Stimulated activated CD8-positive, alpha-beta memory T cell treated with anti-CD3 and anti-CD28 coated beads, Interleukin-7, amount 100 ng/mL, for 4 hours (primary cell): ENCODE measurements around the gene ZNF157.
A peak's percentile ranks its signal among the peaks of the same experiment; 100 is the strongest.

Experiments
- DNase-seq, 2 donors: peaks; one replicate each; pipeline ENCODE4 v3.0.0-alpha.2; 2020; ENCODE audit warnings: low read depth in 2 of 2

Gene ZNF157

GRCh38 chrX:47446971-47447370 lies 76.6 kb downstream of the ZNF157 start:
- DNase-seq = no peak

GRCh38 chrX:47447607-47448006 lies 77.2 kb downstream of the ZNF157 start:
- DNase-seq = no peak

GRCh38 chrX:47448165-47448806 lies 77.9 kb downstream of the ZNF157 start:
- DNase-seq = no peak

GRCh38 chrX:47452112-47452511 lies 81.7 kb downstream of the ZNF157 start:
- DNase-seq = no peak

GRCh38 chrX:47456080-47456479 lies 85.7 kb downstream of the ZNF157 start:
- no peak for DNase-seq

GRCh38 chrX:47458528-47458927 lies 88.2 kb downstream of the ZNF157 start:
- peak in 1 of 2 donors; percentile 10 for DNase-seq

- DNase-seq = no peak
These were observed 90.2 kb downstream of the ZNF157 start for GRCh38 chrX:47460561-47460960.
